Endothelial cell of umbilical vein (primary cell): ENCODE results near the gene CDC37L1. TPM values are rescaled to one million over a fixed set of nuclear protein-coding genes. Genes with fewer than 3 reads are reported as not detected.

ENCODE experiments used
- BruUV-seq: library from RNA; stranded (reverse); fragments of 400-500 nt; replicated peaks from 2 replicates; lab custom pipeline; 2021; lab: Mats Ljungman, UMichigan
- CTCF ChIA-PET: fragments of 300-600, 350-600 bp; sonication (Branson Sonifier 250); formaldehyde crosslinking; loops from one replicate; lab custom pipeline; 2021; ENCODE audit warnings: antibody characterized with exemption, inconsistent platforms; lab: Charles Lee
- POLR2A ChIA-PET: fragments of 300-600, 350-600 bp; sonication (Branson Sonifier 250); formaldehyde crosslinking; loops from one replicate; lab custom pipeline; 2021; ENCODE audit warnings: antibody characterized with exemption, inconsistent platforms; lab: Charles Lee
- DNase-seq: peaks from one replicate; pipeline ENCODE4 v3.0.0-alpha.2; 2011; ENCODE audit warnings: low read depth, low spot score
- FAIRE-seq: peaks from 2 replicates; lab custom pipeline; 2011; peaks lifted over from hg19 to GRCh38; lab: Jason Lieb, UNC
- H2AFZ ChIP-seq: 2 replicates; pipeline ENCODE4 v1.6.0; 2012; ENCODE audit warnings: low read depth, low read length, control low read depth, inconsistent platforms
- H3K27ac ChIP-seq: 2 replicates; pipeline ENCODE4 v1.5.1; 2011; ENCODE audit warnings: low read depth, mild to moderate bottlenecking, control low read depth, low read length, moderate library complexity; ENCODE audit not compliant: insufficient read depth
- H3K27me3 ChIP-seq, 2 experiments: 2 replicates each; pipeline versions ENCODE4 v1.6.0 to v1.6.1; 2011; ENCODE audit warnings: low read length in 2 of 2, mixed read lengths in 1 of 2; ENCODE audit not compliant: control insufficient read depth in 2 of 2, insufficient read depth in 2 of 2
- H3K36me3 ChIP-seq, 2 experiments: 2 replicates in 1 of 2; 3 replicates in 1 of 2; pipeline ENCODE4 v1.5.1; 2011; ENCODE audit warnings: low read length in 2 of 2, mild to moderate bottlenecking in 1 of 2, moderate library complexity in 1 of 2; ENCODE audit not compliant: control insufficient read depth in 2 of 2, insufficient read depth in 2 of 2; ENCODE audit errors: extremely low read depth in 1 of 2
- H3K4me1 ChIP-seq: 3 replicates; pipeline ENCODE4 v1.5.1; 2011; ENCODE audit warnings: mild to moderate bottlenecking, low read length; ENCODE audit not compliant: control insufficient read depth, insufficient read depth; ENCODE audit errors: extremely low read depth
- H3K4me2 ChIP-seq: 2 replicates; pipeline ENCODE4 v1.6.1; 2011; ENCODE audit warnings: low read length, control low read depth, mixed read lengths; ENCODE audit not compliant: insufficient read depth
- H3K4me3 ChIP-seq, 3 experiments: fragments of 200-600 bp in 1 of 3; sonication (generic), shearing (Covaris generic) in 1 of 3; replicated peaks in 1 of 3; 2 replicates each; pipeline ENCODE4 v1.5.1; 2011 to 2016; ENCODE audit warnings: control low read depth in 3 of 3, low read length in 3 of 3, mild to moderate bottlenecking in 2 of 3, inconsistent platforms in 1 of 3, low read depth in 1 of 3, moderate library complexity in 1 of 3; ENCODE audit not compliant: insufficient read depth in 1 of 3
- H3K79me2 ChIP-seq: 2 replicates; pipeline ENCODE4 v1.6.0; 2012; ENCODE audit warnings: low read length, inconsistent platforms; ENCODE audit not compliant: control insufficient read depth, insufficient read depth
- H3K9ac ChIP-seq: replicated peaks from 2 replicates; pipeline ENCODE3; 2011; ENCODE audit warnings: low read length, control low read depth; ENCODE audit not compliant: insufficient read depth; ENCODE audit errors: extremely low read depth
- H3K9me1 ChIP-seq: replicated peaks from 3 replicates; pipeline ENCODE4 v1.6.0; 2011; ENCODE audit warnings: mild to moderate bottlenecking, low read length; ENCODE audit not compliant: control insufficient read depth, insufficient read depth; ENCODE audit errors: extremely low read depth
- H3K9me3 ChIP-seq: replicated peaks from 2 replicates; pipeline ENCODE4 v1.5.1; 2012; ENCODE audit warnings: low read length, inconsistent platforms; ENCODE audit not compliant: control insufficient read depth, insufficient read depth
- H4K20me1 ChIP-seq: replicated peaks from 2 replicates; pipeline ENCODE3; 2011; ENCODE audit warnings: mild to moderate bottlenecking, low read length; ENCODE audit not compliant: control insufficient read depth, insufficient read depth; ENCODE audit errors: extremely low read depth
- EZH2 ChIP-seq: IDR thresholded peaks from 2 replicates; pipeline ENCODE4 v1.6.1; 2012; ENCODE audit warnings: borderline replicate concordance, low read depth, mild to moderate bottlenecking, moderate library complexity, low read length, inconsistent platforms; ENCODE audit not compliant: severe bottlenecking
- FOS ChIP-seq: IDR thresholded peaks from 2 replicates; pipeline ENCODE4 v1.6.1; 2011; ENCODE audit warnings: mild to moderate bottlenecking, low read length, moderate library complexity, borderline replicate concordance; ENCODE audit not compliant: insufficient read depth
- GATA2 ChIP-seq: IDR thresholded peaks from 2 replicates; pipeline ENCODE4 v1.7.0; 2011; ENCODE audit warnings: low read depth, mild to moderate bottlenecking, moderate library complexity, mixed read lengths, low read length; ENCODE audit not compliant: insufficient read length, insufficient read depth
- JUN ChIP-seq: IDR thresholded peaks from 2 replicates; pipeline ENCODE4 v1.6.1; 2011; ENCODE audit warnings: borderline replicate concordance, low read depth; ENCODE audit not compliant: insufficient read length, insufficient read depth
- MAX ChIP-seq: IDR thresholded peaks from 2 replicates; pipeline ENCODE4 v1.6.1; 2011; ENCODE audit not compliant: insufficient read depth, insufficient read length
- MYC ChIP-seq: IDR thresholded peaks from one replicate; pipeline ENCODE4 v1.6.1; 2011; ENCODE audit warnings: mild to moderate bottlenecking, low read depth, low read length
- POLR2A ChIP-seq: IDR thresholded peaks from 2 replicates; pipeline ENCODE4 v1.6.1; 2012; ENCODE audit warnings: low read depth, mild to moderate bottlenecking, control low read depth, low read length
- POLR2AphosphoS5 ChIP-seq: IDR thresholded peaks from 2 replicates; pipeline ENCODE4 v1.6.1; 2012; ENCODE audit warnings: low read depth, mild to moderate bottlenecking, control low read depth, low read length, moderate library complexity; ENCODE audit not compliant: insufficient read depth
- dilution Hi-C: fragments of 300-500 bp; cut with MboI; formaldehyde crosslinking; loops from one replicate; pipeline ENCODE4 v1.15.0; 2019; ENCODE audit warnings: low sequenced_read_pairs; ENCODE audit not compliant: extremely low pct_ligation_motif_present
- intact Hi-C: fragments of 100-400 bp; cut with micrococcal nuclease; formaldehyde crosslinking; loops from one replicate; pipeline ENCODE4 v1.10.0; 2022
- polyA plus RNA-seq, 4 experiments: library from polyadenylated mRNA; depleted of rRNA in 3 of 4; stranded (reverse) in 3 of 4; unstranded in 1 of 4; fragments of >200 nt; gene quantifications; 2 replicates each; pipeline versions ENCODE4 v1.2.1 to v1.2.3, GENCODE V29; 2011 to 2012; ENCODE audit warnings: missing spikeins in 1 of 4
- total RNA-seq: library from RNA; stranded (reverse); gene quantifications from 2 replicates; pipeline ENCODE4 v1.2.3, GENCODE V29; 2021
- TF ChIP-seq, protein P1 (sequence below), 2 donors: IDR thresholded peaks; 1 replicate in 1 of 2; 2 replicates in 1 of 2; pipeline ENCODE4 v1.5.1; 2011; ENCODE audit warnings: low read length in 2 of 2, mild to moderate bottlenecking in 2 of 2, moderate library complexity in 2 of 2, control low read depth in 1 of 2, inconsistent platforms in 1 of 2, low read depth in 1 of 2; ENCODE audit not compliant: insufficient read depth in 1 of 2; ENCODE audit errors: extremely low read depth in 1 of 2

The CDC37L1 gene
- total and polyA plus RNA-seq, 2 donors (not counting 3 experiments of a cell fraction or from before 2014, with no cell fraction given) = 2.6 to 6.8 TPM

DNA sequence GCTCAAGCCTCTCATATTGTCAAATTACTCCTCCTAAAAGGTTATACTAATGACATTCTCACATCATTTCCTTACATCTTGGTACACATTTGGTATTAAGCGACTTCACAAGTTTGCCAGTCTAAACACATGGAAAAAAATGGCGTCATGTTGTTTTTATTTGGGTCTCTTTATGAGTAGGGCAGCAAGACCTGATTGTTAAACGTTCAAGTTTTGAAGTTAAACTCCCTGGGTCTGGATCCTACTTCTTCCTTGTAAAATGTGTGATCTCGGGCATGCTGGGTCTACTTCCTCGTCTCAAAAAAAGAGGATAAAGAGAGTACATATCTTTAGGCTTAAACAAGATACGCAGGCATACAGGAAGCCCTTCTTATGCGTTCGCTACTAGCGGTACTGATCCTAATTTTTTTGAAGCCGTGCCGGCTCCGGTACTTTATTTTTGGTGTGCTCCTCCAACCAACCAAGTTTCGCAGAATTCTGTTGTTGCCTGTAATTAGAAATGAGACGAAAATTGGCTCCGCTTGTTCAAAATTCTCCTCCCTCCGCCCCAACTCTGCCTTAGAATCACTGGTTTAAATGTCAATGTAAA is 596 bp upstream of the CDC37L1 start:
- H3K4me2 ChIP-seq = peak overlapping the region; percentile 69
- H3K36me3 ChIP-seq = no peaks in the 10 kb centered on the region
- H3K9me3 ChIP-seq = no peaks in the 10 kb centered on the region
- peaks cover 22% of the 10 kb centered on the region for H3K79me2 ChIP-seq
- FAIRE-seq (peak; percentile 48), DNase-seq (peak; percentile 83)
- H4K20me1 ChIP-seq = no peaks in the 10 kb centered on the region
- H3K4me3 ChIP-seq = peak overlapping the region; percentile 29 to 84 (median 75)
- dilution Hi-C loops = no loop called here
- ChIA-PET CTCF (interaction anchor here (0.7 to 1.0 kb wide), 6 partner anchors 13 to 61 kb away, joined by 3 to 14 read pairs (median 4); partner anchors contain the start of gene SPATA6L), POLR2A (interaction anchor here (1.0 kb wide), 1 partner anchor 13 kb away, joined by 5 read pairs; the partner anchor contains the start of gene SPATA6L)
- TF ChIP-seq EZH2 (no peak), GATA2 (no peak), JUN (no peak), POLR2AphosphoS5 (no peak), MYC (no peak), FOS (no peak), POLR2A (no peak), MAX (no peak)
- TF ChIP-seq, protein P1, sequence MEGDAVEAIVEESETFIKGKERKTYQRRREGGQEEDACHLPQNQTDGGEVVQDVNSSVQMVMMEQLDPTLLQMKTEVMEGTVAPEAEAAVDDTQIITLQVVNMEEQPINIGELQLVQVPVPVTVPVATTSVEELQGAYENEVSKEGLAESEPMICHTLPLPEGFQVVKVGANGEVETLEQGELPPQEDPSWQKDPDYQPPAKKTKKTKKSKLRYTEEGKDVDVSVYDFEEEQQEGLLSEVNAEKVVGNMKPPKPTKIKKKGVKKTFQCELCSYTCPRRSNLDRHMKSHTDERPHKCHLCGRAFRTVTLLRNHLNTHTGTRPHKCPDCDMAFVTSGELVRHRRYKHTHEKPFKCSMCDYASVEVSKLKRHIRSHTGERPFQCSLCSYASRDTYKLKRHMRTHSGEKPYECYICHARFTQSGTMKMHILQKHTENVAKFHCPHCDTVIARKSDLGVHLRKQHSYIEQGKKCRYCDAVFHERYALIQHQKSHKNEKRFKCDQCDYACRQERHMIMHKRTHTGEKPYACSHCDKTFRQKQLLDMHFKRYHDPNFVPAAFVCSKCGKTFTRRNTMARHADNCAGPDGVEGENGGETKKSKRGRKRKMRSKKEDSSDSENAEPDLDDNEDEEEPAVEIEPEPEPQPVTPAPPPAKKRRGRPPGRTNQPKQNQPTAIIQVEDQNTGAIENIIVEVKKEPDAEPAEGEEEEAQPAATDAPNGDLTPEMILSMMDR (IDR thresholded peaks at IDR 0.05; ENCODE audit: extremely low read depth in 1 of 2, insufficient read depth in 1 of 2, low read depth in 1 of 2, low read length in 2 of 2) = no peak
- H3K9ac ChIP-seq = peak overlapping the region; percentile 81
- peak overlapping the region; percentile 71 for H3K27ac ChIP-seq
- H3K9me1 ChIP-seq = no peaks in the 10 kb centered on the region
- TSS peak; percentile 96 for BruUV-seq
- H2AFZ ChIP-seq = peak overlapping the region; percentile 89
- intact Hi-C loops = loop anchor here (1.0 to 10.0 kb wide), 3 partner anchors 16 to 1154 kb away; partner anchors contain the start of genes AK3, PLPP6 and RFX3
- no peaks in the 10 kb centered on the region for H3K27me3 ChIP-seq
- H3K4me1 ChIP-seq = peaks cover 6% of the 10 kb centered on the region
